HG03066 (cell line): Measurements from ENCODE around the gene FAM186B.
A peak's percentile ranks its signal among the peaks of the same experiment; 100 is the strongest.

ENCODE experiments used
- ATAC-seq: cut with Tn5 transposase; IDR thresholded peaks from one replicate; pipeline ENCODE4 v1.9.1; 2021; ENCODE audit warnings: low read depth; ENCODE audit not compliant: unreplicated experiment

Gene FAM186B

DNA sequence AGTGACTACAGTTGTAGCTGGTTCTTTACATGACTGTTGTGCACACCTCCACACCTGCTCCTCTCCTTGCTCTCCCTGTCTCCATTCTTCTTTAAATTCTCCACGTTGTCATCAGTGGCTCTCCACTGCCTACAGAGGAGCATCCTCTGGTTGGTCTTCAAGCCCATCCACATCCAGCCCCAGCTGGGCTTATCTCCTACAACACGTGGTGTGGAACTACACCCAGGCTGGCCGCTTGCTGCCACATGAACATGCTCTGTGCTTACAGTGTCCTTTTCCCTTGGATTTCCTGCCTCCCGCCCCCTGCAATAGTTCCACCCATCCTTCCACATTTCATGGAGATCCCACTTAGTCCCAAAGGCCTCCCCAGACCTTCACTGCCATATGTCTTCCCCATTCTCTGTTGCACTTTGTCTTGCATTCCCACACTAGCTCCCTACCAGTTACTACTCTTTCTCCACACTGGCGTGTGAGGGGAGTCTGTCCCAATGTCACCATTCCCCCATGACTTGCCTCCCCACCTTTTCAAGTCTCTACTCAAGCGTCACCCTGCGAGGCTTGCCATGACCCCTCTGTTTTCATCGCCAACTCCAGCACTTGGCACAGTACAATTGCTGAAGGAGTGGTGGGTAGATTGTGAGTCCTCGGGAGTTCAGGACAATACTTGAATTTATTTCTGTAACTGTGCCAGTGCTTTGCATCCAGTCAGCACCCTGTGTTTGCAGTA lies 27.7 kb downstream of the FAM186B start:
- ATAC-seq, result no peak

DNA sequence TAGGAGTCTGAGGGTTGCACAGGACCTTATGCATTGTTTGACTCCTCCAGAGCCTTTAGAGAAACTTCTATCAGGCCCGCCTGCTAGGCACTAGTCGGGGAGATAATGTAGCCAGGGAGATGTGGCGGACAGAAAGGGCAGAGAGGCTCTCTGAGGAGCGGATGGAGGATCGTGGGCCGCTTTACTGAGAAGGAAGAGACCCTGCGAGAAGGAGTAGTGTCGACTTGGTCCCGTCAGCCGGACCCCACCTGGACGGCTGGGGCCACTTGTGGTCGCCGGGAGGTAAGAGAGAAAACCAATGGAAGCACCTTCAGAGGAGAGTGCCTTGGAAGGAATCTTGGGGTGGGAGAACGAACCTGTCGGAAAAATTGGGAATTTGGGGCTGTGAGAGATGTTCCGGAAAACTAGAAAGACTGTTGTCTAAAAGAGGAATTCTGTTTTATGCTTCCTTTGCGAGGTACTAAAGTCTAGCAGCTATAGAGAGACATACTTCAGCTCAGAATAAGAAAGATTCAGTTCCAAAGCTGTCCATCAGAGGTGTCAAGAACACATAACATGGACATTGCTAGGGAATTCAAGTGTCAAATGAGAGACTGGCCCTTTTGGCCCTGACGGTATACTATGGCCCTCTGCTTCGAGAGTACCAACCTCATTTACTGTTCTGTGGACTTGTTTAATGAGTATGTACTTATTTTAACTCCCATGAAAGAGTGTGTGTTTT lies 36.8 kb downstream of the FAM186B start:
- ATAC-seq, result peak; percentile 13

DNA sequence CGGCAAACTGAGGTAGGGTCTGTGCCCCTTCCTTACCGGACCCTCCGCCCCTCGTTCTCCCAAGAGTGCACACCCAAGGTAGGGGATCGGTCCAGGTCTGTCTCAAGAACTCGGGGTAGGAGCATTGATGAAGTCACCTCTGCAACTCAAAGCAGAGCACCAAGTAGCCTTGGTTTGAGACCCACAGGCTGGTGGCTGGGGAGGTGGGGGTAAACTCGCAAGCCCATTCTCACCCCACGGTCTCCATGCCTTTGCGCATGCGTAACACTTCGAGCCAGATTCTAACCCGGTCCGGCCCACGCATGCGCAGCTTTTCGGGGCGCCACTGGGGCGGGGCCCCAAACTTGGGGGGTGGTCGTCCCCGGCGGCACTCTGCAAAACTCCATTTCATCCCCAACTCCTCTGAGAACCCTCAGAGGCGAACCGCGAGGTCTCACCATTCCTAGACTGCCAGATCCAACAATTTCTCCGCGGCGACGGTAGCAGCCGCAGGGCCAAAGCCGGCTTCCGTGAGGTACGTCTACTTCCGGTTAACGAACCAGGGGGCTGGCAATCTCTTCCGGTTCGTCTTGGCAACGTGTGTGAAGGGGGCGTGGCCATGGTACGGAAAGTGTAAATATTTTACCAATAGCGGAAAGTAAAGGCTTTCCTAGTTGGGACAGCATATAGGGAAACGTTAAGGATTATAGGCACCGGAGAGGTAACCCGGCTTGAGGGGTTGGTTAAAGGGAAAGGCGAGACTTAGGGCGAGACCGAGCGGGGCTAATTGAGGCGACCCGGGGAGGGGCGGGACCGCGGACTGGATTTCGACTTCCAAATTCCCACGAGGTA lies 37.6 kb downstream of the FAM186B start, which contains the start of gene MCRS1:
Gene MCRS1, minus strand, starts transcription at position 532 of the 831 bp plus-strand sequence. CDS start 1,411 bp downstream, outside the sequence.
- ATAC-seq, result peak; percentile 86

DNA sequence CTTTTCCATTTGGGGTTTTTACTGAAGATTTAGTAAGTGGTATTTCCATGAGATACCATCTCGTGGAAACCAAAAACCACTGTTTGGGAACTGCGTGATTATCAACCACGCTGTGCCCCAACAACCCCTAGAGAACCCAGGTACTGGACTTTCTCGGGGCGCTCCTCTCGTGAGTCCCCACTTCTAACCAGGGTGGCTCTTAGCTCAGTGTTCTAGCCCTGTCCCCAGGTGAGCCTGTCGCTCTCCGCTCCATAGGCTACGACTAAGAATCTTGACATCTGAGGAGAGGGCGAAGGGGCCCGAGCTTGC lies 38.2 kb downstream of the FAM186B start:
- peak; percentile 6 for ATAC-seq

DNA sequence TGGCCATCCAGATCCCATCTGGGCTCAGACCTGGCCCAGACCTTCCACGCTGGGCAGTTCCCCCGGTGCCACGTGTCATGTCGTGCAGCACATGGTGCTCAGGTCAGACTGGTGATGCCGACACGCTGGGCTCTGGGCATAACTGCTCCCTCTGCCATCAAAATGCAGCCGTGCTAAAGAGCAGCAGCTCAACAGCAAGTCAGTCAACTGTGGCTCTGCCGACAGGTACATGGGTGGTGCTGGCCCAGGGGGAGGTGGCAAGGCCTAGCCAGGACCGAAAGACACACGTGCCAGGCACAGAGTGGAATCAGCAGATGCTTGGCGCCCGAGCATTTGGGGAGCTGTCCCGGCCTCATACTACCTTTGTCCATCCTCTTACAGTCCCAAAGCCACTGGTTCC lies 39.1 kb downstream of the FAM186B start:
- ATAC-seq, result no peak

DNA sequence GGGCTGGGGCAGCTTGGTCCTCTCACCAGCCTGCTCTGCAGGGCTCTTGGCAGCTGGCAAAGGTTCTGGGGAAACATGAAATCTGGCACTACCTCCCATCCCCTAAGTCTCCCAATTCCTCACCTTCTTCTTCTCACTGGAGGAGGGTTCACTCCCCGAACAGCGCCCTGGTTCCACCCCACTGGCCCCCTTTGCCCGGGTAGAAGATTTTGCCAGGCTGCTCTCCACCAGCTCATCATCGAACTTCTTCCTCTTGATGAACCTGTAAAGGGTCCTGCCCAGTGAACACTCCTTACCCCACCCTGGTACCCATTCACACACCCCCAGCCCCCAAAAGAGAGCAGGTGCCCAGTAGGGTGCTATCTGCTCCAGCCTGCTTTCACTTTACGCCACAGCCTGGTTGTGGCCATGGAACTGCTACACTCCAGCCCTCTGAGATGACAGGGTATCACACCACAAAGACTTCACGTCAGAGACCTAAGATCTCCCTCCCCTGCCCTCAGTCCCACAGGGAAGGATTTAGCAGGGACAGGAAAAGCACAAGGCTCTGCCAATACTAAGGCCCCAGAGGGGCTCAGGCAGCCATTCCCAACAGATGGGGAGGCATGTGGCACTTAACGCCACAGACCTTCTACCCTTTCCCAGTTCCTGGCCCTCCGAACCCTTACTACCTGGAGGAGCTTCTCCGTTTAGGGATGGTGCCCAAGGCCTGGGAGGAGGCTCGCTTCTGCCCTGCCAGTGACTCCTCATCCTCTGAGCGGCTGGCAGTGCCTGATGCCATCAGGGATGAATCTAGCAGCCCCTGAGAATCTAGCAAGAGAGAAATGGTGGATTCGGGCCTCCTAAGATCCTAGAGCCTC lies 39.8 kb downstream of the FAM186B start:
- ATAC-seq, result no peak

DNA sequence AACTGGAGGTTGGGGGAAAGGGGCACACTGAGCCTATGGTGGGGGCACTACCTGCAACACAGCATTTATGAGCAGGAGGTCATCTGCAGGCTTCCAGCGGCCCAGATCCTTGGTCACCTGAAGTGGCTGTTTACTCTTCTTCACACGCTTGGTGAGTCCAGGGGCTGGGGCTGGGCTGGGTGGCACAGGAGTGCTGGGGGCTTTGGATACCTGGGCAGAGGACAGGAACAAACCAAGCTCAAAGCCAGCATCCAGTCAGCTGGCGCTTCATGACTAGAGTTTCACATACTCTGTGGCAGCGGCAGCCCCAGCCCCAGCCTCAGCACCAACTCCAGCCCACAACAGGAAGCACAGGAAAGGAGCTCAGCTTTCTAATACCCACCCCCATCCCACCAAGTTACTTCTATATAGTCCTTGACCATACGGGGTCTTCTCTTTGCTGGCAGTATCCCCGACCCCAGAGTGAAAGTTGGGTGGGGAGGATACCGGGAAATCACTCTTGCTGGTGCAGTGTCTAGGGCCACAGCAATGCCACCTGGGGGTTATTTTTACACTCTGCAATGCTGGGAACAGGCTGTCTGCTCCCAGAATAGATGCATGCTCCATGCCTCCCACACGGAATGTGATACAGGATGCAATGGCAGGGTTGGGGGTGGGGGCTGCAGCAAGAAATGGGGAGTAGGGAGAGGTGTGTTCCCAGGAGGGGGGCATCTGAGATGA lies 40.6 kb downstream of the FAM186B start:
- ATAC-seq, result no peak

DNA sequence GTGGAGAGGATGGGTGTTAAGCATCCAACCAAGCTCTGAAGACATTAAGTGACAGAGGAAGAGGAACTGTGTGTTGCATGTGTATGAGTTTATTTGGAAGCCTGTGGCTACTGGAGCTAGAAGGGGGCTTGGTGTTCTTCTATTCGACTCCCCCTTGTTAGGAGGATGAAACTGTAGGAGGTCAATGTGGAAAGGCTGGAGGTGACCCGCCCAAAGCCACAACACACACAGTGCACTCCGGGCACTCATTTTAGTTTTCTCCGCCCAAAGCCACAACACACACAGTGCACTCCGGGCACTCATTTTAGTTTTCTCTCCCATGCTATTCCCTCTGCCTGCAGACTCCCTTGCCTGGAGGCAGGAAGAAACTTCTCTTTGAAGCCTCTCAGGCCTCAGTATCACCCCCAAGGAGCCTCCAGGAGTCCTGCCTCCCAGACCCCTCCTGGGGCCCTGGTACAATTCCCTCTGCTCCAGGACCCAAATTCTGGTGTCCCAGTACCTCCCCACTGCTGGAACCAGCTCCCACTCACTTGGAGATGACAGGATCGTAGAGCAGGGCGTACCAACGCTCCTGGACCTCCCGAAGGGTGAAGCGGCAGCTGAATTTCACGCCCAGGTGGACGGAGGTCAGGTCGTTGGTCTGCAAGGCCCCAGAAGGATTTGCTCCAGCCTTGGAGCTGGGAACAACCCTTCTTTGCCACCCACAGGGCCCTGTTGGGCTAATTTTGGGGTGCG lies 41.3 kb downstream of the FAM186B start:
- no peak for ATAC-seq

DNA sequence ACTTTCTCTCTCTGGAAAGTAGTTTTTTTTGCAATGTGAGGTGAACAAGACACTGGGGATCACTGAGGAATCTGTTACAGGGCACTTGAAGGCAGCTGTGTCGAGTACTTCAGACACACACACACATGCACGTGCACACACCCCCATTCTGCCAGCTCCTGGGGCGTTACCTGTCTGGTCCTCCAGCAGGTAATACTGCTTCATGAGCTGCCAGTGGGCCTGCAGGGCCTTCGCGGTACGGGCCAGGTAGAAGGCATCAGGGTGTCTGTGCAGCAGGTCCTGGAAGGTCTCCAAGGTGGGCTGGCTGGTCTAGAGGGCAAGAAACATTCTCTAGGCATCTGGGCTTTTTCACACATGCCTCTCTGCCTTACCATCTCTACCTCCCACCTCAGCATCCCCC lies 42.6 kb downstream of the FAM186B start:
- no peak for ATAC-seq

DNA sequence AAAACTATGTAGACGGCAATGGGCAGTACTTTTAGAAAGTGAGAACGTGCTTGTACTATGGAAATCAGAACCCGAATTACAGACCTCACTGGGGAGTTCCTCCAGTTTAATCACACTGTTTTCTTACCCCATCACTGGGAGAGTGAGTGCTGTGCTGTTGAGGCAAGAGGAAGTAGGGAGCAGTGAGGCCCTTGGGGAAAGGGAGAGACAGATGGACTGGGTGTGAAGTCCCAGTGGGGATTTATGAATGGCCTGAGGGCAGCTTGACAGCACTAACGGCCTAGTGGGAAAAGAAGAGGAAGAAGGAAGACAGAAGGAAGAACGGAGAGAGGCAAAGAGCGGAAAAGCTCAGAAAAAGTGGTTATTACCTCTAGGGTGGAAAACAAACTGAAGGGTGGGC lies 43.2 kb downstream of the FAM186B start:
- no peak for ATAC-seq

DNA sequence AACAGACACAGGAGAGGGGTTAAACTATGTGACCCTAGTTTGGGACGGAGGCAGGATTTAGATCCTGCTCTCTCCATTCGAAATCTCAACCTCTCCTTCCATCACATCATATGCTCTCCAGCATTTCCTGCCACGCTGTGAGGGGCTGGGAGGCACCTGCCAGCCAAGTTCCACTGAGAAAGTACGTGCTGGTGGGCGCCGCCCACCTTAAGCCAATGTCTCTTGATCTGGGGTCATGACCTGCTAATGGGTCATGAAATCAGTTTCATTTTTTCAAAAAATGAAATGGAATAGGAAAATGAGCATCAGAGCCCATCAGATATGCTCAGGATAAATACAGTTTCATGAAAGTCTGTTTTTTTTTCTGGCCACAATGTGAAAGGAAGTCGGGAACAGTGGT lies 44.7 kb downstream of the FAM186B start:
- no peak for ATAC-seq

DNA sequence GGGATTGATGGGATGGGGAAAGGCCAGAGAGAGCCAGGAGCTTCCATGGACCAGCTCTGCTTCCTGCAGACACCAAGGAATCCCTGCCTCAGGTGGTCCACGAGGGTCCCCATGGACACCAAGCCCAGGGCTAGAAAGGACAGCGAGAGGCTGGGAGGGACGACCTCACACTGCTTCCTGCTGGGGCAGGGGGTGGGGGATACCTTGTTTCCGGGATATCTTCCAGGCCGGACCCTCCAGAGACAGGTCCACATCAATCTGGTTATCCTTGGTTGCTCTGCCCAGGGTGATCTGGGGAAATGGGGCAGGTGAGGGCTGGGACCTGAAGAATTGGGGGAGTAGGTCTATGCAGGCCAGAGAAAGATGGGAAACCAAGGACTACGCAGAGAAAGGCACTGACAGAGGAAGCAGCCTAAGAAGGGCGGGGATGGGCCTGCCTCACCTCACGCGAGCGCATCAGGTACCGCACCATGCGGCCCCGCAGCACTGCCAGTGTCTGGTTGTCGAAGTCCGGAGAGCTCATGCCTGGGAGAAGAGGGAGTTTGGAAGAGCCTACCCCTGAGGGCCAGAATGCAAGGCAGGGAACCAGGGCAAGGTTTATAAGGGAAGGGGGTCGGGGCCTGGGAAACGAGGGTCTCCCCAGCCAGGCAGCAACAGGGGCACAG lies 46.3 kb downstream of the FAM186B start:
- ATAC-seq, result no peak

DNA sequence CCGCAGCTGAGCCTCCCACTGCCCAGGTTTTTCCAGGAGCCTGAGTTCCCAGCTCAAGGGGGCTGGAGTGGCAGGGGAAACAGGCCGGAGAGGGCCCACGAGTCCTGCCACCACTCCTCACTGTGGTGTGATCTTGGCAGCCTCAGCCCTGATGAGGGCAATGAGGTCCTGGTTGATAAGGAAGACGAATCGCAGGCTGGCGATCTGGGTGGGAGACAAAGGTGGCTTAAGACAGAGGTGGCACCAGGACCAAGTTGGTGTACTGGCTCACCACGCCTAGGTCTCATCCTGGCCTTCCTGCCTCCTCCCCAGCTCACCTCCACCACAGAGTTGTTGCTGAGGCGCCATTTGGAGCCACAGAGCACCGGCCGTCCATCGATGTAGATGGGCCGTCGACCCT lies 46.9 kb downstream of the FAM186B start:
- ATAC-seq, result no peak

DNA sequence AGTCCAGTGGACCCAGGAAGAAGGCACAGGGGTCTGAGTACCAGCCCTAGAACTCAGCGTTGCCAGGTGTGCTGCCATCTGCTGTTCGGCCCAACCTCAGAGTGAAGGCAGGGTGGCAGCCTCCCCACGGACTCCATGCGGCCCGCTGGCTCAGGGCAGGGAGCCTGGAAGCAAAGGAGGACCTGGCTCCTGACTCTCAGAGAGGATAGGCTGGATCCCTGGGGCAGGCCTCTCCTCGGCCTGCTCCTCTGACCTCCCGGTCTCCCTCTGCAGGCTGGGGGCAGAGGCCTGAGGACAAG lies 47.6 kb downstream of the FAM186B start:
- no peak for ATAC-seq

DNA sequence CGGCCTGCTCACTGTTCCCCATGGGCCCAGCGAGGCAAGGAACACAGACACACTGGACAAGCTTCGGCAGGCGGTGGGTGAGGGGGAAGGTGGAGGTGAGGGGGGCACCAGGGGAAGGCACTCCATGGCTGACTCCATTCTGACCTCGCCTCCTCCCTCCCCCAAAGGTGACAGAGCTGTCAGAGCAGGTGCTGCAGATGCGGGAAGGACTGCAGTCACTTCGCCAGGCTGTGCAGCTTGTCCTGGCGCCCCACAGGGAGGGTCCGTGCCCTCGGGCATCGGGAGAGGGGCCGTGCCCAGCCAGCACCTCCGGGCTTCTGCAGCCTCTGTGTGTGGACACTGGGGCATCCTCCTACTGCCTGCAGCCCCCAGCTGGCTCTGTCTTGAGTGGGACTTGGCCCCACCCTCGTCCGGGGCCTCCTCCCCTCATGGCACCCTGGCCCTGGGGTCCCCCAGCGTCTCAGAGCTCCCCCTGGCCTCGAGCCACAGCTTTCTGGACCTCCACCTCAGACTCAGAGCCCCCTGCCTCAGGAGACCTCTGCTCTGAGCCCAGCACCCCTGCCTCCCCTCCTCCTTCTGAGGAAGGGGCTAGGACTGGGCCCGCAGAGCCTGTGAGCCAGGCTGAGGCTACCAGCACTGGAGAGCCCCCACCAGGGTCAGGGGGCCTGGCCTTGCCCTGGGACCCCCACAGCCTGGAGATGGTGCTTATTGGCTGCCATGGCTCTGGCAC lies 48.1 kb downstream of the FAM186B start:
- ATAC-seq, result no peak

DNA sequence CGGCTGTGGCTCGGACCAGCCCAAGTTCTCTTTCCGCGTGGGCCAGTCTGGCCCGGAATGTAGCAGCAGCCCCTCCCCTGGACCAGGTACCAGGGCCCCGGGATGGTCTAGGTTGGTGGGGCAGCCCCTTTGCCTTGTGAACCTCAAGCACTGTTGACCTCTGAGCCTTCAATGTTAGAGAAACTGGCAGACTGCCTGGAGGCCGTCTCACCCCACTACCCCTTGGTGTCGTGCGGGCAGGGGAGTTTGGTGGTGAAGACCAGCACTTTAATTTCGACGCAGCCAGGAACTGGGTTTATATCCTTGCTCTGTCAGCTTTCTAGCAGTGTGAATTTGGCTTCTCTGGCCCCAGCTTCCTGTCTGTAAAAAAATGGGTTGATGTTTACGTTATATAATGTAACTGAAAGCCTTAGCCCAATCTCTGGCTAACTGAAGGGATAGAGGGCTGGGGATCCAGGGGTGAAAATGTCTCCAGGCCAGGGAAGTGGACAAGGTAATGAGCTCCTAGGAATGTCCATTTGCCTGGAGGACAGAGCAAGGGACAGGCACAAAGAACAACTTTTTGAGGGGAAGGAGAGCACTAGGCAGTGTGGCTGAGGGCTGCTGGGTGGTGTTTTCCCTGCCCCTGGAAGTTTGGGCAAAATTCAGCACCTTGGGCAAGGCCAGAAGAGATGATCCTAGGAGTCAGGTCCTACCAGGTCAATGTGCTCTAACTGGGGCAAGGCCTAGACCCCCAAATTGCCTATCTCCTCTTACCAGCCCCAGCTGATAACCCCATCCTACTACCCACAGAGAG lies 48.9 kb downstream of the FAM186B start:
- no peak for ATAC-seq

DNA sequence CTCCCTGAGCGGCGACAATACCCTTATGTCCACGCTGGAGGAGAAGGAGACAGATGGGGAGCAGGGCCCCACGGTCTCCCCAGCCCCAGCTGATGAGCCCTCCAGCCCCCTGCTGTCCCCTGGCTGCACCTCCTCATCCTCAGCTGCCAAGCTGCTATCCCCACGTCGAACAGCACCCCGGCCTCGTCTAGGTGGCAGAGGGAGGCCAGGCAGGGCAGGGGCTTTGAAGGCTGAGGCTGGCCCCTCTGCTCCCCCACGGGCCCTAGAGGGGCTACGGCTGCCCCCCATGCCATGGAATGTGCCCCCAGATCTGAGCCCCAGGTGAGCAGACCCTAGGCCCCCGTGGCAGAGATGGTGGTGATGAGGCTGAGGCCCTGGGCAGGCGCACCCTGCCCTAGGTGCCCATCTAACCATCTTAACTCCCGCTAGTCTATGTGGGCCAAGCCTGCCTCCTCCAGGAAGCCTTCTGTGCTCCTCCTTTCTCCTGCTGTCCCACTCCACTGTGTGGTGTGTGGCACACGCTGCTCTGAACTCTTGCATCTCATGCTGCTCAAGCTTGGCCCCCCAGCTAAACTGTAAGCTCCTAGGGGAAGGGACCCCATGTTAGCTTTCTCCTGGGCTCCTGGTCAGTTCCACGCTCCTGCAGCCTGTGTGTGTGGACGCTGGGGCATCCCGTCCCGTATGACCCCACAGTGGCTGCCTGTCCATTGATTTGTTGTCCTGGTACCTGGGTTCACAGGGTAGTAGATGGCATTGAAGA lies 49.6 kb downstream of the FAM186B start:
- ATAC-seq, result no peak
